ENCODE measurements around the gene HEATR9. TPM values are rescaled to one million over a fixed set of nuclear protein-coding genes. Genes with fewer than 3 reads are reported as not detected.

Gene HEATR9
- total RNA-seq, 1 experiment from 2014 or later, result not detected

- H2AFZ ChIP-seq (ENCODE audit: low read depth, low read length, poor library complexity, severe bottlenecking), result no peak overlapping the region
- BruUV-seq (replicated peaks), result TSS peak; percentile 85
- no peak overlapping the region for H3K27ac ChIP-seq (ENCODE audit: low read depth, low read length)
- no peaks in the 10 kb centered on the region for H3K27me3 ChIP-seq (ENCODE audit: insufficient read depth, low read length)
- ATAC-seq (no peak), DNase-seq (ENCODE audit: low read depth, low spot score) (no peak)
- peaks cover 59 to 71% of the 10 kb centered on the region in 2 experiments for H3K36me3 ChIP-seq (ENCODE audit: control insufficient read depth in 1 of 2, insufficient read depth in 2 of 2, low read length in 2 of 2)
- peaks cover 20% of the 10 kb centered on the region; the same call in 1 of the 2 replicates for H4K20me1 ChIP-seq (ENCODE audit: insufficient read depth)
- TF ChIP-seq RAD21 (IDR thresholded peaks at IDR 0.05; ENCODE audit: low read depth) (no peak), YY1 (IDR thresholded peaks at IDR 0.05; ENCODE audit: extremely low read depth, insufficient replicate concordance, low read depth, low read length) (no peak), ELF1 (IDR thresholded peaks at IDR 0.05; ENCODE audit: borderline replicate concordance, low read depth) (no peak), ZFX (IDR thresholded peaks at IDR 0.05) (no peak), SIN3A (IDR thresholded peaks at IDR 0.05; ENCODE audit: low read depth) (no peak), ZBTB33 (IDR thresholded peaks at IDR 0.05; ENCODE audit: extremely low read depth, insufficient replicate concordance, low read length) (no peak), ATF3 (IDR thresholded peaks at IDR 0.05) (no peak)
- ChIA-PET POLR2A (no interaction called here), RAD21 (ENCODE audit: low non-redundant PET in 1 of 2, low total read pairs in 2 of 2, uncharacterized antibody in 2 of 2, unreplicated experiment in 2 of 2) (no interaction called here), CTCF (no interaction called here)
- H3K9me3 ChIP-seq (ENCODE audit: control insufficient read depth in 1 of 2, insufficient read depth in 1 of 2, low read depth in 1 of 2, low read length in 2 of 2), result no peaks in the 10 kb centered on the region
- peaks cover 65% of the 10 kb centered on the region for H3K79me2 ChIP-seq (ENCODE audit: insufficient read depth, low read length)
- H3K4me1 ChIP-seq (ENCODE audit: control insufficient read depth in 1 of 2, insufficient read depth in 2 of 2, low read length in 2 of 2), result no peaks in the 10 kb centered on the region
- intact Hi-C loops (cut with micrococcal nuclease), result loop anchor here (10.0 kb wide), 1 partner anchor 310 kb away; no protein-coding TSS in a partner anchor
- no peak overlapping the region for H3K4me2 ChIP-seq (ENCODE audit: low read length)
- no peak overlapping the region for H3K4me3 ChIP-seq (replicated peaks in 1 of 2; ENCODE audit: low read depth in 1 of 2, low read length in 2 of 2)
- H3K9ac ChIP-seq (ENCODE audit: low read length), result no peak overlapping the region
- no peaks in the 10 kb centered on the region for H3K9me2 ChIP-seq (ENCODE audit: insufficient read depth)
These were observed 24.1 kb downstream of the HEATR9 start for GRCh38 chr17:35844547-35844946.

GRCh38 chr17:35843698-35844097 lies 25.0 kb downstream of the HEATR9 start:
- H3K27me3 ChIP-seq (ENCODE audit: insufficient read depth, low read length), result no peaks in the 10 kb centered on the region
- no peak overlapping the region for H3K9ac ChIP-seq (ENCODE audit: low read length)
- H3K27ac ChIP-seq (ENCODE audit: low read depth, low read length), result no peak overlapping the region
- ATAC-seq (no peak), DNase-seq (ENCODE audit: low read depth, low spot score) (no peak)
- POLR2A ChIA-PET, result no interaction called here
- no peaks in the 10 kb centered on the region for H3K9me3 ChIP-seq (ENCODE audit: control insufficient read depth in 1 of 2, insufficient read depth in 1 of 2, low read depth in 1 of 2, low read length in 2 of 2)
- no peak overlapping the region for H2AFZ ChIP-seq (ENCODE audit: low read depth, low read length, poor library complexity, severe bottlenecking)
- H4K20me1 ChIP-seq (ENCODE audit: insufficient read depth), result peaks cover 12% of the 10 kb centered on the region; the same call in 1 of the 2 replicates
- H3K9me2 ChIP-seq (ENCODE audit: insufficient read depth), result no peaks in the 10 kb centered on the region
- CTCF ChIA-PET, result no interaction called here
- RAD21 ChIA-PET (ENCODE audit: low non-redundant PET in 1 of 2, low total read pairs in 2 of 2, uncharacterized antibody in 2 of 2, unreplicated experiment in 2 of 2), result no interaction called here
- peaks cover 66% of the 10 kb centered on the region for H3K79me2 ChIP-seq (ENCODE audit: insufficient read depth, low read length)
- no peaks in the 10 kb centered on the region for H3K4me1 ChIP-seq (ENCODE audit: control insufficient read depth in 1 of 2, insufficient read depth in 2 of 2, low read length in 2 of 2)
- peaks cover 65 to 70% of the 10 kb centered on the region in 2 experiments for H3K36me3 ChIP-seq (ENCODE audit: control insufficient read depth in 1 of 2, insufficient read depth in 2 of 2, low read length in 2 of 2)
- no peak overlapping the region for H3K4me2 ChIP-seq (ENCODE audit: low read length)
- BruUV-seq (replicated peaks), result no TSS peak
- no peak overlapping the region for H3K4me3 ChIP-seq (replicated peaks in 1 of 2; ENCODE audit: low read depth in 1 of 2, low read length in 2 of 2)
- intact Hi-C loops (cut with micrococcal nuclease), result loop anchor here (10.0 kb wide), 1 partner anchor 311 kb away; no protein-coding TSS in a partner anchor
- TF ChIP-seq CBX3 (IDR thresholded peaks at IDR 0.05; ENCODE audit: low read depth), result no peak
- no peak for TF ChIP-seq ELF1 (IDR thresholded peaks at IDR 0.05; ENCODE audit: borderline replicate concordance, low read depth)
- TF ChIP-seq ZFX (IDR thresholded peaks at IDR 0.05), result no peak
- TF ChIP-seq RAD21 (IDR thresholded peaks at IDR 0.05; ENCODE audit: low read depth), result no peak
- TF ChIP-seq ATF3 (IDR thresholded peaks at IDR 0.05), result no peak
- TF ChIP-seq ZNF274 (IDR thresholded peaks at IDR 0.05; ENCODE audit: low read depth, low read length), result no peak
- TF ChIP-seq CEBPB (IDR thresholded peaks at IDR 0.05; ENCODE audit: low read depth), result no peak
- TF ChIP-seq JUND (IDR thresholded peaks at IDR 0.05), result no peak
- no peak for TF ChIP-seq SIN3A (IDR thresholded peaks at IDR 0.05; ENCODE audit: low read depth)
- TF ChIP-seq POLR2AphosphoS5 (IDR thresholded peaks at IDR 0.05; ENCODE audit: low read depth, low read length), result no peak
- TF ChIP-seq REST (IDR thresholded peaks at IDR 0.05; ENCODE audit: low read depth), result no peak
- TF ChIP-seq MAX (IDR thresholded peaks at IDR 0.05), result no peak
- no peak for TF ChIP-seq SRF (IDR thresholded peaks at IDR 0.05; ENCODE audit: low read depth)
